B cell (primary cell): Measurements from ENCODE around the gene HAT1. TPM values are rescaled to one million over a fixed set of nuclear protein-coding genes. Genes with fewer than 3 reads are reported as not detected.

Source experiments
- ATAC-seq: fragments of 200-7000 bp; cut with Tn5 transposase; one replicate; pipeline ENCODE4 v1.10.0; 2021; ENCODE audit warnings: low read depth, mild to moderate bottlenecking, moderate number of reproducible peaks, moderate library complexity
- CTCF ChIA-PET: fragments of 350-600 bp; sonication (Branson Sonifier 250); formaldehyde crosslinking; loops from one replicate; lab custom pipeline; 2021; ENCODE audit warnings: antibody characterized with exemption, inconsistent platforms; lab: Charles Lee
- POLR2A ChIA-PET: fragments of 350-600 bp; sonication (Branson Sonifier 250); formaldehyde crosslinking; loops from one replicate; lab custom pipeline; 2021; ENCODE audit warnings: antibody characterized with exemption; lab: Charles Lee
- DNase-seq: peaks from one replicate; pipeline ENCODE4 v3.0.0; 2013
- H2AFZ ChIP-seq: 2 replicates; pipeline ENCODE4 v1.6.1; 2012; ENCODE audit warnings: mild to moderate bottlenecking, low read depth, low read length; ENCODE audit not compliant: insufficient read depth, poor library complexity, severe bottlenecking
- H3K27ac ChIP-seq, 2 donors: 1 replicate in 1 of 2; 2 replicates in 1 of 2; pipeline ENCODE4 v1.5.1; 2012 to 2013; ENCODE audit warnings: low read length in 2 of 2, mild to moderate bottlenecking in 2 of 2, moderate library complexity in 1 of 2
- H3K27me3 ChIP-seq, 4 experiments: fragments of 200-600 bp in 1 of 4; sonication (generic) in 1 of 4; replicated peaks in 1 of 4; 1 replicate in 2 of 4; 2 replicates in 2 of 4; pipeline versions ENCODE4 v1.6.1 to v1.7.0; 2013 to 2016; ENCODE audit warnings: low read length in 3 of 4, mild to moderate bottlenecking in 2 of 4, mixed read lengths in 1 of 4, moderate library complexity in 1 of 4; ENCODE audit not compliant: insufficient read depth in 4 of 4, control insufficient read depth in 3 of 4; ENCODE audit errors: control extremely low read depth in 1 of 4
- H3K36me3 ChIP-seq, 2 experiments: replicated peaks in 1 of 2; 1 replicate in 1 of 2; 2 replicates in 1 of 2; pipeline versions ENCODE4 v1.6.1 to v1.7.1; 2013; ENCODE audit warnings: low read length in 1 of 2; ENCODE audit not compliant: insufficient read depth in 2 of 2, control insufficient read depth in 1 of 2; ENCODE audit errors: control extremely low read depth in 1 of 2, extremely low read depth in 1 of 2
- H3K4me1 ChIP-seq, 2 donors: fragments of 200-600 bp in 1 of 2; sonication (generic) in 1 of 2; 1 replicate in 1 of 2; 2 replicates in 1 of 2; pipeline versions ENCODE4 v1.5.1 to v1.6.1; 2013 to 2017; ENCODE audit warnings: low read length in 2 of 2; ENCODE audit not compliant: control insufficient read depth in 2 of 2, insufficient read depth in 2 of 2
- H3K4me2 ChIP-seq: replicated peaks from 2 replicates; pipeline ENCODE3; 2012; ENCODE audit warnings: mild to moderate bottlenecking, low read depth, low read length; ENCODE audit not compliant: poor library complexity, severe bottlenecking
- H3K4me3 ChIP-seq, 5 experiments: fragments of 200-600 bp in 1 of 5; sonication (generic) in 1 of 5; 1 replicate in 3 of 5; 2 replicates in 2 of 5; pipeline versions ENCODE4 v1.5.1 to v1.7.0; 2011 to 2016; ENCODE audit warnings: low read length in 4 of 5, mild to moderate bottlenecking in 4 of 5, low read depth in 2 of 5, control low read depth in 1 of 5, moderate library complexity in 1 of 5; ENCODE audit not compliant: insufficient read depth in 1 of 5; ENCODE audit errors: control extremely low read depth in 1 of 5, extremely low read depth in 1 of 5
- H3K79me2 ChIP-seq: fragments of 200-600 bp; sonication (generic); one replicate; pipeline ENCODE4 v1.6.0; 2016; ENCODE audit warnings: low read length; ENCODE audit not compliant: control insufficient read depth, insufficient read depth
- H3K9ac ChIP-seq: fragments of 200-600 bp; sonication (generic); 2 replicates; pipeline ENCODE4 v1.6.1; 2017; ENCODE audit warnings: mild to moderate bottlenecking, low read length, moderate library complexity
- H3K9me3 ChIP-seq, 3 donors: one replicate each; pipeline versions ENCODE4 v1.6.1 to v1.7.1; 2013; ENCODE audit warnings: low read length in 2 of 3; ENCODE audit not compliant: control insufficient read depth in 2 of 3, insufficient read depth in 1 of 3; ENCODE audit errors: control extremely low read depth in 1 of 3
- H4K20me1 ChIP-seq: 2 replicates; pipeline ENCODE4 v1.6.0; 2012; ENCODE audit warnings: mild to moderate bottlenecking, low read length; ENCODE audit not compliant: insufficient read depth, control insufficient read depth, poor library complexity, severe bottlenecking
- H3K27ac Mint-ChIP-seq: one replicate; pipeline ENCODE4 v1.8.0; 2021; ENCODE audit warnings: mixed read lengths
- H3K27me3 Mint-ChIP-seq: one replicate; pipeline ENCODE4 v1.8.0; 2021; ENCODE audit warnings: mixed read lengths
- H3K4me1 Mint-ChIP-seq: one replicate; pipeline ENCODE4 v1.8.0; 2021; ENCODE audit warnings: mixed read lengths
- H3K4me3 Mint-ChIP-seq: one replicate; pipeline ENCODE4 v1.8.0; 2021; ENCODE audit warnings: mixed read lengths
- H3K9me3 Mint-ChIP-seq: one replicate; pipeline ENCODE4 v1.8.0; 2022; ENCODE audit warnings: mixed read lengths; ENCODE audit not compliant: insufficient read depth
- EZH2 ChIP-seq: IDR thresholded peaks from 2 replicates; pipeline ENCODE4 v1.6.1; 2012; ENCODE audit warnings: borderline replicate concordance, low read depth, mild to moderate bottlenecking, moderate library complexity, low read length; ENCODE audit not compliant: insufficient read depth, poor library complexity, severe bottlenecking
- WGBS: methylation state at CpG from one replicate; pipeline ENCODE4 v1.1.5; 2013; ENCODE audit warnings: missing lambda C conversion rate; ENCODE audit not compliant: insufficient coverage; 5-methylcytosine and 5-hydroxymethylcytosine counted together
- intact Hi-C: fragments of 100-400 bp; cut with micrococcal nuclease; formaldehyde crosslinking; loops from one replicate; pipeline ENCODE4 v1.10.0; 2022
- polyA plus RNA-seq: library from polyadenylated mRNA; depleted of rRNA; stranded (reverse); fragments of >200 nt; gene quantifications from 2 replicates; pipeline ENCODE4 v1.2.3, GENCODE V29; 2012
- total RNA-seq, 2 donors: library from RNA; stranded (reverse); fragments of 120-200 nt in 1 of 2; gene quantifications; 1 replicate in 1 of 2; 2 replicates in 1 of 2; pipeline versions ENCODE4 v1.2.3 to v1.2.4, GENCODE V29; 2013 to 2022
- TF ChIP-seq, protein P1 (sequence below): fragments of 200-600 bp; IDR thresholded peaks from one replicate; pipeline ENCODE4 v1.8.0; 2022; ENCODE audit warnings: antibody characterized with exemption, mild to moderate bottlenecking

The HAT1 gene
- total and polyA plus RNA-seq, 2 donors (not counting 1 experiment from before 2014, with no cell fraction given) = 12.0 to 25.1 TPM

DNA sequence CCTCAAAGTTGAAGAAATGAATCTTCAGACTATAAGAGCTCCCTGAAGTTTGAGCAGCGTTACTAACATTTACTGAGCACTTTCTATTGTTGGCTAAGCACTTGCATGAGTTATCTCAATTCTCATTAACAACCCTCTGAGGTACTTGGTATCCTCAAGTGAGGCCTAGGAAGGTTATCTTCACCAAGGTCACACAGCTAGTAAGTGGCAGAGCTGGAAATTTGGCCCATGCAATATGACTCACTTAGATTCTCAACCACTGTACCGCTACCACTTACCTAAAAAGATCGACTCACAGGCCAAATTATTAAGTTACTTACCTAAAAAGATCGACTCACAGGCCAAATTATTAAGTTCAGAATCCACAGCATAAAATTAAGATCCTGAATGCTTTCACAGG lies 68.8 kb downstream of the HAT1 start:
- Histone ChIP-seq H3K4me3 (no peak overlapping the region), H2AFZ (no peak overlapping the region), H3K9me3 (no peaks in the 10 kb centered on the region), H3K4me2 (no peak overlapping the region), H3K79me2 (no peaks in the 10 kb centered on the region), H3K36me3 (no peaks in the 10 kb centered on the region), H4K20me1 (no peaks in the 10 kb centered on the region), H3K9ac (no peak overlapping the region), H3K4me1 (no peaks in the 10 kb centered on the region), H3K27me3 (peaks cover 0 to 3% (median 0%) of the 10 kb centered on the region in 4 experiments), H3K27ac (no peak overlapping the region)
- H3K9me3 Mint-ChIP-seq = no peaks in the 10 kb centered on the region
- intact Hi-C loops = no loop called here
- ATAC-seq = no peak
- POLR2A ChIA-PET = no interaction called here
- no peak for DNase-seq
- peaks cover 7% of the 10 kb centered on the region for H3K27me3 Mint-ChIP-seq
- no peak overlapping the region for H3K4me3 Mint-ChIP-seq
- no peaks in the 10 kb centered on the region for H3K4me1 Mint-ChIP-seq
- WGBS = 100% methylated on average over 1 of the region's 4 CpGs
- CTCF ChIA-PET = interaction anchor here (0.6 to 1.0 kb wide), 2 partner anchors 9 to 18 kb away, joined by 3 read pairs; no protein-coding TSS in a partner anchor
- no peak for TF ChIP-seq EZH2
- TF ChIP-seq, protein P1, sequence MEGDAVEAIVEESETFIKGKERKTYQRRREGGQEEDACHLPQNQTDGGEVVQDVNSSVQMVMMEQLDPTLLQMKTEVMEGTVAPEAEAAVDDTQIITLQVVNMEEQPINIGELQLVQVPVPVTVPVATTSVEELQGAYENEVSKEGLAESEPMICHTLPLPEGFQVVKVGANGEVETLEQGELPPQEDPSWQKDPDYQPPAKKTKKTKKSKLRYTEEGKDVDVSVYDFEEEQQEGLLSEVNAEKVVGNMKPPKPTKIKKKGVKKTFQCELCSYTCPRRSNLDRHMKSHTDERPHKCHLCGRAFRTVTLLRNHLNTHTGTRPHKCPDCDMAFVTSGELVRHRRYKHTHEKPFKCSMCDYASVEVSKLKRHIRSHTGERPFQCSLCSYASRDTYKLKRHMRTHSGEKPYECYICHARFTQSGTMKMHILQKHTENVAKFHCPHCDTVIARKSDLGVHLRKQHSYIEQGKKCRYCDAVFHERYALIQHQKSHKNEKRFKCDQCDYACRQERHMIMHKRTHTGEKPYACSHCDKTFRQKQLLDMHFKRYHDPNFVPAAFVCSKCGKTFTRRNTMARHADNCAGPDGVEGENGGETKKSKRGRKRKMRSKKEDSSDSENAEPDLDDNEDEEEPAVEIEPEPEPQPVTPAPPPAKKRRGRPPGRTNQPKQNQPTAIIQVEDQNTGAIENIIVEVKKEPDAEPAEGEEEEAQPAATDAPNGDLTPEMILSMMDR = no peak
- H3K27ac Mint-ChIP-seq = no peak overlapping the region

DNA sequence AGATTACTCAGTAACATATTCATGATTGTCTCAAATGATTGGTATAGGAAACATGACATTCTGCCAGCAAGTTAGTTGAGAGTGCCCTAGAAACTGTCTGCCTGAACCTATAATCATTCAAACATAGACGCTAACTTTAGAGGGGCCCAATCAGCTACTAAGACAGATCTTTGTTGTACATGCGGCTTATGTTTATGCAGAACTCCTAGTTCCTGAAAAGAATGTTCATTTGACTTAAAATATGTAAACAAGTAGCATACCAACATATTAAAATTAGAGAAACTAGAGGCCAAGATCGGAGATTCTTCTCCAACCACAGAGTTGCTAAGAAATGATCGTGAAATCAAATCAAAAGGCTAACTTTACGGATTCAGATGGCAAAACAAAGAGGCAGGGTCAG lies 73.3 kb downstream of the HAT1 start:
- Histone ChIP-seq H3K4me1 (peaks cover 12% of the 10 kb centered on the region in 2 donors), H4K20me1 (no peaks in the 10 kb centered on the region), H3K27me3 (peaks cover 0 to 7% (median 0%) of the 10 kb centered on the region in 4 experiments), H3K4me2 (no peak overlapping the region), H3K4me3 (no peak overlapping the region), H3K9me3 (no peaks in the 10 kb centered on the region), H3K36me3 (no peaks in the 10 kb centered on the region), H3K79me2 (no peaks in the 10 kb centered on the region), H3K9ac (no peak overlapping the region), H3K27ac (no peak overlapping the region), H2AFZ (no peak overlapping the region)
- Mint-ChIP-seq H3K4me1 (peaks cover 18% of the 10 kb centered on the region), H3K27me3 (peaks cover 10% of the 10 kb centered on the region), H3K27ac (no peak overlapping the region), H3K9me3 (no peaks in the 10 kb centered on the region), H3K4me3 (no peak overlapping the region)
- POLR2A ChIA-PET = no interaction called here
- no peak for DNase-seq
- intact Hi-C loops = no loop called here
- no peak for ATAC-seq
- WGBS = 95% methylated on average over 3 of the region's 5 CpGs
- CTCF ChIA-PET = no interaction called here
- TF ChIP-seq, protein P1 = no peak
- TF ChIP-seq EZH2 = no peak
